WERI-Rb-1 (cell line): ENCODE results near the gene SLC47A2.

Experiments used
- DNase-seq: peaks from one replicate; pipeline ENCODE4 v3.0.0-alpha.2; 2020
- H3K27ac ChIP-seq: fragments of 250-450 bp; sonication (Bioruptor Pico); 2 replicates; pipeline ENCODE4 v1.5.1; 2020; ENCODE audit warnings: mild to moderate bottlenecking, moderate library complexity
- H3K27me3 ChIP-seq: fragments of 250-450 bp; sonication (Bioruptor Pico); 2 replicates; pipeline ENCODE4 v1.5.1; 2021; ENCODE audit warnings: mild to moderate bottlenecking, low read depth, moderate library complexity; ENCODE audit not compliant: insufficient read depth, severe bottlenecking
- H3K36me3 ChIP-seq: fragments of 250-450 bp; sonication (Bioruptor Pico); 2 replicates; pipeline ENCODE4 v1.5.1; 2020; ENCODE audit warnings: mild to moderate bottlenecking, moderate library complexity
- H3K4me3 ChIP-seq: 2 replicates; pipeline ENCODE4 v1.5.1; 2011; ENCODE audit warnings: low read depth, mild to moderate bottlenecking, control low read depth, low read length
- H3K9me3 ChIP-seq: fragments of 250-450 bp; sonication (Bioruptor Pico); 2 replicates; pipeline ENCODE4 v1.5.1; 2021; ENCODE audit warnings: mild to moderate bottlenecking, moderate library complexity; ENCODE audit not compliant: severe bottlenecking
- CTCF ChIP-seq: IDR thresholded peaks from 2 replicates; pipeline ENCODE4 v1.5.1; 2011; ENCODE audit warnings: low read depth, mild to moderate bottlenecking, control low read depth, inconsistent platforms, low read length

The SLC47A2 gene

DNA sequence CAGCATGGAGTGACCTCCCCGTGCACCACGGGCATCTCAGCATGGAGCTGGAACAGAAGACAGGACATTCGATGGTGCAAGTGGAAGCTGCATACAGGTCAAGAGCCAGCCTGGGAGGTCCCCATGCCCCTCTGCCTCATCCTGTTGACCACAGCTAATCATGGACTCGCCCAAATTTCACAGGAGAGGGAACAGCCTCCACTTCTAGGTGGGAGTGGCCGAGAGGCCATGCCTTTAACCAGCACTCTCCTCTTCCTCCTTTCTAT is 3.8 kb upstream of the SLC47A2 start:
- H3K27me3 ChIP-seq, result no peaks in the 10 kb centered on the region
- TF ChIP-seq CTCF, result no peak
- DNase-seq, result no peak
- H3K36me3 ChIP-seq, result no peaks in the 10 kb centered on the region
- H3K4me3 ChIP-seq, result no peak overlapping the region
- no peaks in the 10 kb centered on the region for H3K9me3 ChIP-seq
- H3K27ac ChIP-seq, result no peak overlapping the region

- H3K4me3 ChIP-seq, result no peak overlapping the region
- H3K9me3 ChIP-seq, result no peaks in the 10 kb centered on the region
- no peak for DNase-seq
- no peaks in the 10 kb centered on the region for H3K27me3 ChIP-seq
- no peaks in the 10 kb centered on the region for H3K36me3 ChIP-seq
- H3K27ac ChIP-seq, result no peak overlapping the region
- TF ChIP-seq CTCF, result no peak
Observed at GRCh38 chr17:19719355-19720209, 3.2 kb upstream of the SLC47A2 start.

DNA sequence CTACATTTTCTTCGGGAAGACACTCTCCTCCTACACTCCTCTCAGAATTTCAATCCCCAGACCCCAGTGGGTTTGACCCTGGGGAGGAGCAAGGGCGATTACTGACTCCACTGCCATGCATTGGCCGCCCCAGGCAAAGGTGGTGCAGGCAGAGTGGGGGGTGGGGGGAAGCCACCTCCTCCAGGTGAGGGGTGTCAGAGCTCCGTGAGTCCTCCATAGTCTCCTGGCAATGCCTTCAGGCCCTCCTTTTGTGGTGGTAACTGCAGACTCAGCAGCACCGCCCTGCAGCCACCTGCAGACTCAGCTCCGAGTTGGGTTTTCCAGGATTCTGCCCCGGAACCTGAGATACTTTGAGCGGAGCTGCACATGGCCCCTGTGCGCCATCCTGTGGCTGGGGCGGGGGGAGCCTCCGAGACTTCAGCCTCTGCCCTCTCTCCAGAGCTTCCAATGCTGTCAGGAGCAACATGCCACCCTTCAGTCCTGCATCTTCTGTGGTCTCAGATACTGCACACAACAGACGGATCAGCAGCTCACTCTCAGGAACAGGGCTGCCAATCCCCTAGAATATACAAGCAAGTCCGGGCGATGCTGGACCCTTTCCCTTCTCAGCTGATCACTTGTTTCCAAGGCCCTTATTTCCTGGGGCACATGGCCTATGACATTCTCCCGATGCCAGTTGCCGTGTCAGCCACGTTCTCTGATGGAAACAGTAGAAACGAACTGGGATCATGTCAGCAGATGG is 2.4 kb upstream of the SLC47A2 start:
- H3K27me3 ChIP-seq, result no peaks in the 10 kb centered on the region
- H3K27ac ChIP-seq, result no peak overlapping the region
- peak; percentile 71 for TF ChIP-seq CTCF
- DNase-seq, result peak; percentile 43
- no peaks in the 10 kb centered on the region for H3K9me3 ChIP-seq
- H3K36me3 ChIP-seq, result no peaks in the 10 kb centered on the region
- H3K4me3 ChIP-seq, result no peak overlapping the region

DNA sequence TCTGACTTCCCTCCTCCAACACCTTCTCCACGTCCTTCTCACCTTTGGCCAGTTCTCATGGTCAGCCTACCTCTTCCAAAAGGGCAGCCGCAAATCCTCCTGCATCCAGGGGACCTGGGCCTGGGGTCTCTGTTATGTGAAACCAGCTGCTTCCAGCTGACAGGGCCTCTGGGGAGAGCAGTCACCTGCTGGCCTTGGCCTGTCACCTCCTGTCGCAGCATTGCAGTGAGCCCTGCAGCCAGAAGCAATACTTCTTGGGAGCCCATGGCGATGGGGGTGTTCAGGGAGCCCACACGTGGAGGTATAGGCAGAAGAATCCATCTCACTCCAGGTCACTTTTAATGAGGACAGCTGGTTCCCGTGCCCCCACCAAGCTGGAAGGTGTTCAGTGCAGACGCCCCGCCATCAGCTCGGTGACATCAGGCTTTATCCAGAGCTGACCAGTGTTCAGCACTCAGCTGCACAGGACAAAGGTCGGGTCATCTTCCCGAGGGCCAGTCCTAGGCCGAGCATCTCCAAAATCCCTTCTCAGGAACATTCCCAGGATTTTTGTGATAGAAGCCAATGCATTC is 1.7 kb upstream of the SLC47A2 start:
- Histone ChIP-seq H3K36me3 (no peaks in the 10 kb centered on the region), H3K27me3 (no peaks in the 10 kb centered on the region)
- no peak for TF ChIP-seq CTCF

DNA sequence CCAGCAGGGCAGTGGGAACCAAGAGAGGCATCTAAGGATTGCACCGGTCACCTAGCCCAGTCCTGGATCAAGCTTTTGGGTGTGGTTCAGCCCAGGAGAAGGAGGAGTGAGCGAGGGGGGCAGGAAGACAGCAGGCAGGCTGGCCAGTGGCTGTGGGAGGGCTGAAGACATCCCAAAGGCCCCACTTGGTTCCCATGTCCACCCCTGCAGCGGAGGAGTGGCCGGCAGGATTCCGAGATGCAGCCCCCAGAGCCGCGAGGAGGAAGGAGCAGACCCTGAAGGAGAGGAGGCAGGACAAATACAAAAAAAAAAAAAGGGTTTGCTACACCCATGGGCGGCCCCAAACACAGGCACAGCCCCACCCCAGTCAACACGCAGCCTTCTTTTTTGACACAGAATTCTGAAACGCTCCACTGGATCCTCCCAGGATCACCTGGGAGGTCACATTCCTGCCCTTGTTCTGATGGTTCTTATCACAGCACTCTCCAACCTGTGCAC is 1.1 kb upstream of the SLC47A2 start:
- TF ChIP-seq CTCF, result no peak
- Histone ChIP-seq H3K27ac (no peak overlapping the region), H3K9me3 (no peaks in the 10 kb centered on the region), H3K27me3 (no peaks in the 10 kb centered on the region), H3K36me3 (no peaks in the 10 kb centered on the region), H3K4me3 (no peak overlapping the region)
- no peak for DNase-seq

More for the DNA sequence above, 1.7 kb upstream of the SLC47A2 start:
- Histone ChIP-seq H3K27ac (no peak overlapping the region), H3K9me3 (no peaks in the 10 kb centered on the region), H3K4me3 (no peak overlapping the region)
- no peak for DNase-seq
